Esophagus muscularis mucosa (tissue), 4 donors: ENCODE measurements around the gene WBP2. TPM values are rescaled to one million over a fixed set of nuclear protein-coding genes. Genes with fewer than 3 reads are reported as not detected.

Source experiments
- DNase-seq: peaks from one replicate; pipeline ENCODE4 v3.0.0-alpha.2; 2017; ENCODE audit errors: extremely low spot score
- H3K27ac ChIP-seq, 4 donors: fragments of 200-600 bp; sonication (generic); replicated peaks in 1 of 4; 1 replicate in 3 of 4; 2 replicates in 1 of 4; pipeline ENCODE4 v1.5.1; 2016 to 2019; ENCODE audit warnings: mild to moderate bottlenecking in 1 of 4
- H3K27me3 ChIP-seq, 4 donors: fragments of 200-600 bp; sonication (generic); one replicate each; pipeline versions ENCODE4 v1.5.1 to v1.6.0; 2016 to 2019
- H3K36me3 ChIP-seq, 4 donors: fragments of 200-600 bp; sonication (generic); one replicate each; pipeline ENCODE4 v1.5.1; 2016 to 2019
- H3K4me1 ChIP-seq, 4 donors: fragments of 200-600 bp; sonication (generic); one replicate each; pipeline ENCODE4 v1.5.1; 2016 to 2019
- H3K4me3 ChIP-seq, 4 donors: fragments of 200-600 bp; sonication (generic); 1 replicate in 2 of 4; 2 replicates in 2 of 4; pipeline ENCODE4 v1.5.1; 2016 to 2019; ENCODE audit warnings: mild to moderate bottlenecking in 4 of 4, moderate library complexity in 1 of 4
- H3K9me3 ChIP-seq, 4 donors: fragments of 200-600 bp; sonication (generic); 1 replicate in 3 of 4; 2 replicates in 1 of 4; pipeline ENCODE4 v1.5.1; 2016 to 2019
- CTCF ChIP-seq, 3 experiments: fragments of 200-600 bp in 2 of 3; fragments of 450-650 bp in 1 of 3; sonication (generic) in 2 of 3; IDR thresholded peaks; one replicate each; pipeline ENCODE4 v1.5.1; 2017 to 2019; ENCODE audit warnings: antibody characterized with exemption in 3 of 3, mild to moderate bottlenecking in 2 of 3, moderate library complexity in 1 of 3
- EP300 ChIP-seq: sonication (generic); formaldehyde crosslinking; IDR thresholded peaks from one replicate; pipeline ENCODE4 v1.6.1; 2017; ENCODE audit warnings: antibody characterized with exemption
- POLR2A ChIP-seq: fragments of 450-650 bp; IDR thresholded peaks from one replicate; pipeline ENCODE4 v1.6.1; 2017; ENCODE audit warnings: antibody characterized with exemption, moderate library complexity, mild to moderate bottlenecking, low read depth
- POLR2AphosphoS5 ChIP-seq, 2 donors: sonication (generic); formaldehyde crosslinking; IDR thresholded peaks; one replicate each; pipeline ENCODE4 v1.6.1; 2017; ENCODE audit warnings: antibody characterized with exemption in 2 of 2
- WGBS: methylation state at CpG from one replicate; pipeline ENCODE4 v1.1.5; 2018; 5-methylcytosine and 5-hydroxymethylcytosine counted together
- intact Hi-C: fragments of 100-400 bp; cut with DNase I; formaldehyde crosslinking; loops from one replicate; pipeline ENCODE4 v1.15.1; 2023
- total RNA-seq, 4 donors: library from RNA; depleted of rRNA; stranded (reverse); fragments of >200 nt; gene quantifications; one replicate each; pipeline versions ENCODE4 v1.1.0 to v1.2.1, GENCODE V29; 2016

The WBP2 gene
- total RNA-seq, 4 donors from 2014 or later: 48.2 to 95.8 (median 85.2) TPM

- Histone ChIP-seq H3K9me3 (no peaks in the 10 kb centered on the region), H3K4me1 (peaks cover 6 to 20% (median 8%) of the 10 kb centered on the region in 4 donors), H3K4me3 (no peak overlapping the region), H3K36me3 (peaks cover 49 to 99% (median 97%) of the 10 kb centered on the region in 4 donors), H3K27ac (no peak overlapping the region), H3K27me3 (no peaks in the 10 kb centered on the region)
- no peak for DNase-seq
- intact Hi-C loops: no loop called here
- 81% methylated on average over 12 of the region's 13 CpGs for WGBS
- no peak for TF ChIP-seq EP300
- TF ChIP-seq CTCF (IDR thresholded peaks at IDR 0.05): no peak
- no peak for TF ChIP-seq POLR2AphosphoS5 (IDR thresholded peaks at IDR 0.05)
- no peak for TF ChIP-seq POLR2A
These were observed 40.2 kb downstream of the WBP2 start for GRCh38 chr17:75814900-75815373.

- no peak for DNase-seq
- intact Hi-C loops: no loop called here
- Histone ChIP-seq H3K9me3 (no peaks in the 10 kb centered on the region), H3K36me3 (peaks cover 44 to 93% (median 90%) of the 10 kb centered on the region in 4 donors), H3K27ac (no peak overlapping the region), H3K4me1 (peaks cover 16 to 30% (median 17%) of the 10 kb centered on the region in 4 donors), H3K4me3 (no peak overlapping the region), H3K27me3 (no peaks in the 10 kb centered on the region)
- TF ChIP-seq EP300 (no peak), CTCF (IDR thresholded peaks at IDR 0.05) (no peak), POLR2AphosphoS5 (IDR thresholded peaks at IDR 0.05) (no peak), POLR2A (no peak)
- 93% methylated on average over 5 of the region's 6 CpGs for WGBS
These were observed 41.1 kb downstream of the WBP2 start for GRCh38 chr17:75814021-75814395.

GRCh38 chr17:75813081-75814020 lies 41.8 kb downstream of the WBP2 start:
- Histone ChIP-seq H3K4me3 (no peak overlapping the region), H3K4me1 (peaks cover 21 to 35% (median 23%) of the 10 kb centered on the region in 4 donors), H3K27me3 (no peaks in the 10 kb centered on the region), H3K27ac (peak overlapping the region in 1 of 4 donors; percentile 2), H3K36me3 (peaks cover 38 to 86% (median 84%) of the 10 kb centered on the region in 4 donors), H3K9me3 (no peaks in the 10 kb centered on the region)
- TF ChIP-seq POLR2A: no peak
- TF ChIP-seq POLR2AphosphoS5 (IDR thresholded peaks at IDR 0.05): no peak
- no peak for TF ChIP-seq CTCF (IDR thresholded peaks at IDR 0.05)
- no peak for TF ChIP-seq EP300
- intact Hi-C loops: no loop called here
- WGBS: 86% methylated on average over 15 of the region's 24 CpGs
- no peak for DNase-seq

GRCh38 chr17:75812096-75813013 lies 42.8 kb downstream of the WBP2 start:
- intact Hi-C loops: no loop called here
- no peak for DNase-seq
- H3K27ac ChIP-seq: peak overlapping the region in 1 of 4 donors; percentile 2
- no peaks in the 10 kb centered on the region for H3K9me3 ChIP-seq
- H3K4me1 ChIP-seq: peaks cover 27 to 42% (median 29%) of the 10 kb centered on the region in 4 donors
- H3K27me3 ChIP-seq: no peaks in the 10 kb centered on the region
- no peak overlapping the region for H3K4me3 ChIP-seq
- H3K36me3 ChIP-seq: peaks cover 29 to 78% (median 75%) of the 10 kb centered on the region in 4 donors
- 77% methylated on average over 26 of the region's 27 CpGs for WGBS
- TF ChIP-seq CTCF (IDR thresholded peaks at IDR 0.05) (no peak), POLR2AphosphoS5 (IDR thresholded peaks at IDR 0.05) (peak in 1 of 2 donors; percentile 7)
